Measurements from ENCODE around the gene PDILT.
"Not testable (repeated sequence)": the region's sequence is repeated elsewhere in the genome, so short reads cannot be mapped to it uniquely, and the experiment has no call there.

The PDILT gene

GRCh38 chr16:20322696-20323095 is 81.8 kb downstream of the PDILT start:
- TF ChIP-seq CTCF (IDR thresholded peaks at IDR 0.05; ENCODE audit: insufficient read depth, missing control alignments) = no peak
- no peak for DNase-seq (ENCODE audit: insufficient read length, low spot score)
- FAIRE-seq = no peak

GRCh38 chr16:20321671-20322070 is 82.9 kb downstream of the PDILT start:
- no peak for DNase-seq (ENCODE audit: insufficient read length, low spot score)
- no peak for TF ChIP-seq CTCF (IDR thresholded peaks at IDR 0.05; ENCODE audit: insufficient read depth, missing control alignments)
- no peak for FAIRE-seq

GRCh38 chr16:20321051-20321450 is 83.5 kb downstream of the PDILT start:
- not testable (repeated sequence) for FAIRE-seq; DNase-seq (ENCODE audit: insufficient read length, low spot score)

- no peak for TF ChIP-seq CTCF (IDR thresholded peaks at IDR 0.05; ENCODE audit: insufficient read depth, missing control alignments)
- DNase-seq (ENCODE audit: insufficient read length, low spot score) = no peak
- no peak for FAIRE-seq
Observed at GRCh38 chr16:20320592-20320991, 83.9 kb downstream of the PDILT start.

- no peak for TF ChIP-seq CTCF (IDR thresholded peaks at IDR 0.05; ENCODE audit: insufficient read depth, missing control alignments)
- DNase-seq (ENCODE audit: insufficient read length, low spot score) (no peak), FAIRE-seq (no peak)
Observed at GRCh38 chr16:20320178-20320577, 84.4 kb downstream of the PDILT start.

GRCh38 chr16:20319406-20319805 is 85.1 kb downstream of the PDILT start:
- TF ChIP-seq CTCF (IDR thresholded peaks at IDR 0.05; ENCODE audit: insufficient read depth, missing control alignments) = no peak
- FAIRE-seq = no peak
- no peak for DNase-seq (ENCODE audit: insufficient read length, low spot score)

GRCh38 chr16:20318437-20318836 is 86.1 kb downstream of the PDILT start:
- no peak for TF ChIP-seq CTCF (IDR thresholded peaks at IDR 0.05; ENCODE audit: insufficient read depth, missing control alignments)
- no peak for FAIRE-seq
- DNase-seq (ENCODE audit: insufficient read length, low spot score) = no peak

GRCh38 chr16:20318006-20318405 is 86.5 kb downstream of the PDILT start:
- TF ChIP-seq CTCF (IDR thresholded peaks at IDR 0.05; ENCODE audit: insufficient read depth, missing control alignments) = no peak
- DNase-seq (ENCODE audit: insufficient read length, low spot score) (no peak), FAIRE-seq (no peak)

Measured in D721Med (cell line).